Upper lobe of left lung (tissue), 4 donors: ENCODE results near the gene MAGEB3.

Experiments used
- CTCF ChIP-seq, 6 experiments: fragments of 450-650 bp in 4 of 6; fragments of 200-600 bp in 2 of 6; sonication (generic) in 2 of 6; IDR thresholded peaks; one replicate each; pipeline ENCODE4 v1.5.1; 2016 to 2019; ENCODE audit warnings: antibody characterized with exemption in 6 of 6
- POLR2A ChIP-seq, 4 donors: fragments of 450-650 bp; IDR thresholded peaks; one replicate each; pipeline ENCODE4 v1.5.1; 2016 to 2017; ENCODE audit warnings: antibody characterized with exemption in 4 of 4, mild to moderate bottlenecking in 2 of 4
- POLR2AphosphoS5 ChIP-seq, 2 donors: sonication (generic); formaldehyde crosslinking; IDR thresholded peaks; one replicate each; pipeline ENCODE4 v1.5.1; 2017; ENCODE audit warnings: antibody characterized with exemption in 2 of 2

DNA sequence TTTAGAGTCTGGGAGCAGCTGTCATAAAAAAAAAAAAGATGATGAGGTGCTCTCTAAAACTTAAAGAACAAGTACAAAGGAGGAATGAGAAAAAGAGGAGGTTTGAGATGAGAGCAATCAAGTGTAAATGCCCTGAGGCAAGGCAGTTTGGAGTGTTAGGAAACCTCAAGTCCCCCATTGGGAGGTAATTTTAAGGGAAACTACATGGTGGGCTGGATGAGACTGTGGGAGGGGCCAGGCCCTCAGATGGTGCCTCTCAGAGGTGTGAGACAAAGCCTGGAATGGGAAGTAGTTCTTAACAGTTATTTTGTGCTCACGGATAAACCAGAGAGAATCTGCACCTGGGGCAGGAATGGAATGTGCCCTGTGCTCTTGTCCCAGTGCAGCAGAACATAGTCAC, 1.9 kb upstream of the MAGEB3 start:
- TF ChIP-seq CTCF (IDR thresholded peaks at IDR 0.05) (no peak), POLR2A (IDR thresholded peaks at IDR 0.05) (no peak), POLR2AphosphoS5 (IDR thresholded peaks at IDR 0.05) (no peak)
